DMS 273 treated with DMSO at 0.1 percent for 48 hours (cell line): ENCODE results near the gene RMND5A.

Experiments
- DNase-seq: peaks from one replicate; lab custom pipeline; 2025; lab: John Stamatoyannopoulos, UW

RMND5A gene

DNA sequence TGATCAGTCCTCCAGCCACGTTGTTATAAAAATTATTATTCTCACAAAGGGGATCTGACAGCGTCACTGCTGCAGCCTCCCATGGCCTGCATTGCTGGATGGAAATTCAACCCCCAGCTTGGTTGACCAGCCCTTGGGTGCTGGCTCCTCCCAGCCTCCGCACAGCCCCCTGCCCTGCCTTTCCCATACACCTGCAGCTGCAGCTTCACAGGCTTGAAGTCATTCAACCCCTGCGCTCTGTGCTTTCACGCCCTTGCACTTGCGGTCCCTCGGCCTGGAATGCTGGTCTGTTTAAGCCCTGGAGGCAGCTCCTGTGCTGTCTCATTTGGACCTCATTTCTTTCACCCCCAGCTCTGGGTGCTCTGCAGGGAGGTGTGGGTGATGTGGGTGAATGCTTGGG is 71.5 kb downstream of the RMND5A start:
- no peak for DNase-seq

DNA sequence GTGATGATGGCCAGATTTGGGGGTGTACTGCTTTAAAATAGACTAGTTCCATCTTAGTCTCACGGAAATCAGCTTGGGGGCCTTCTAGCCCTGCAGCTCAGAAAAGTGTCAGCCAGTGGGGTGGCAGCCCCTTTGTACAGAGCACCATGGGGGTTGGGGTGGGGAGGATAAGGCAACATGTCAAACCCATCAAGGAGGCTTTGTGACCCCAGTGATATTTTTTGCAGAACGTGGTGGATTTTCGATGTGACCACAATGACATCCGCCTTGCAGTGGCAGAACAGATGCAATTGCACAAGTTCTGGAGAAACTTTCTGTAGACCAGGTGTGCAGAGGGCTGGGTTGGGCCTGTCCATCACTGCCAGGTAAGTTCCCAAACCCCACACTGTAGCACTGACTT is 73.7 kb downstream of the RMND5A start:
- no peak for DNase-seq

DNA sequence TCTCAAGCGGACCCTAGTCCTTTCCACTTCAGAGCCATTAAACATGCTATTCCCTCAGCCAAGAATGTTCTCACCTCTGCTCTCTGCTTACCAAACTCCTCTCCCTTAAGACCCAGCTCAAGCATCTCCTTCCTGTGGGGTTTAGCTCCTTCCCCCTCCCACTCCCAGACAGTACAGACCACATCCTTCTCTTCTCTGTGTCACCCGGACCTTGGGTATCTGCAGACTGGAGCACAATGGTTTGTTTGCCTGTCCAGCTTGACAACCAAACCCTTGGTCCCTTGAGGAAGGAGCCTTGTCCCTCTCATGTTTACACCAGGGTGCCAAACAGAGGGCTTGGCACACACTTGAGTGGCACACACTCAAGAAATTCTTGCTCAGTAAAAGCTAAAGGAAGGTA is 74.8 kb downstream of the RMND5A start:
- no peak for DNase-seq

DNA sequence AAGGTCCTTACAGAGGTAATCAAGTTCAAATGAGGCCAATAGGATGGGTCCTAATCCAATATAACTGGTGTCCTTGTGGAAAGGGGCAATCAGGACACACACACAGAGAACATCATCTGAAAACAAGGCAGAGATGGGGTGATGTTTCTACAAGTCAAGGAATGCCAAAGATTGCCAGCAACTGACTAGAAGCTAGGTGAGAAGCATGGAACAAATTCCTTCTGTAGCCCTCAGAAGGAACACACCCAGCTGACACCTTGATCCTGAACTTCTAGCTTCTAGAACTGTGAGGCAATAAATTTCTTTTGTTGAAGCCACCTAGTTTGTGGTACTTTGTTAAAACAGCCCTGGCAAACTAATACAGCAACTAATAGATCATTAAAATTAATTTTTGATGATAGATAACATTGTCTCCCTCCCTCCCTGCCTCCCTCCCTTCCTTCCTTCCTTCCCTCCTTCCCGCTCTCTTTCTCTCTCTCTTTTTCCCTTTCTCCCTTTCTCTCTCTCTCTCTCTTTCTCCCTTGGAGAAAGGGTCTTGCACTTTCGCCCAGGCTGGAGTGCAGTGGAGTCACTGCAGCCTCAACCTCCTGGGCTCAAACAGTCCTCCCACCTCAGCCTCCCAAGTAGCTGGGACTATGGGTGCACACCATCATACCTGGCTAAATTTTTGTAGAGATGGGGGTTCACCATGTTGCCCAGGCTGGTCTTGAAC is 80.9 kb downstream of the RMND5A start:
- DNase-seq: no peak

DNA sequence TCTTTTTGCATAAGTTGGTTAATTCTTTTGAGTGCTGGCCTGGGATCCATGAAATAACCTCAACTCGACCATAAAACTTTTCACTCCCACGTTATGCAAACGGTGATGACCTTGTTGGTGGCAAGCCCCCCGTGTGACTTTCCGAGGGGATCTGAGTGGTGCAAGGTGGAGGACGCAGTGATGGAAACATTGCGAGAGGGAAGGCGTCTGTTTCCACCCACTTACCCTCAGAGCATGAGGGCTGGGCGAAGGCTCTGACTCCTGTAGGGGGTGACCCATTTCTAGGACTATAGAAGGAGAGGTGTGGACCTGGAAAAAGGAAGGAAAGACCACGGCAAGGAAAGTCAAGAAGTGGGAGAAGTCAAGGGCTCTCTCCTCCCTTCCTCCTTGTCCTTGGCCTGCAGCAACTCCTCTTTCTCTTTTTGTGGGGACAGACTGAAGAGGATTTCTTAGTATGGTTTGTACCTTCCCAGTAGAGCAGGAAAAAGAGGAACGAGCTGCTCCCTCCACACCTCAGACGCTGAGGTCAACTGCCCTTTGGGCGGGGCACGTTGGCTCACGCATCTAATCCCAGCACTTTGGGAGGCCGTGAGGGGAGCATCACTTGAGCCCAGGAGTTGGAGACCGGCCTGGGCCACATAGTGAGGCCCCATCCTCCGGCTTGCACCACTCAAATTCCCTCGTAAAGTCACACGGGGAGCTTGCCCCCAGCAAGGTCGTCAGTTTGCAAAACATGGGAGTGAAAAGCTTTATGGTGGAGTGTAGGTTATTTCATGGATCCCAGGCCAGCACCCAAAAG is 86.2 kb downstream of the RMND5A start:
- no peak for DNase-seq

DNA sequence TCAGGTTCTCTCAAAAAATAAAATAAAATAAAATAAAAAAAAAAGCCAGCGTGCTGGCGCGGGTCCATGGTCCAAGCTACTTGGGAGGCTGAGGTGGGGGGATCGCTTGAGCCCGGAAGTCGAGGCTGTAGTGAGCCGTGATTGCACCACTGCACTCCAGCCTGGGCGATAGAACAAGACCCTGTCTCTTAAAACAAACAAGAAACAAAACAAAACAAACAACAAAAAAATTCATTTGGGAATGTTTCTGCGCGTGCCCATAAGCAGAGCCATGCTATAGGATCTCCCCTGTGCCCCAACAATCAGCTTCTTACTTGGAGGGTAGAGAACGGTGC is 87.0 kb downstream of the RMND5A start:
- no peak for DNase-seq

DNA sequence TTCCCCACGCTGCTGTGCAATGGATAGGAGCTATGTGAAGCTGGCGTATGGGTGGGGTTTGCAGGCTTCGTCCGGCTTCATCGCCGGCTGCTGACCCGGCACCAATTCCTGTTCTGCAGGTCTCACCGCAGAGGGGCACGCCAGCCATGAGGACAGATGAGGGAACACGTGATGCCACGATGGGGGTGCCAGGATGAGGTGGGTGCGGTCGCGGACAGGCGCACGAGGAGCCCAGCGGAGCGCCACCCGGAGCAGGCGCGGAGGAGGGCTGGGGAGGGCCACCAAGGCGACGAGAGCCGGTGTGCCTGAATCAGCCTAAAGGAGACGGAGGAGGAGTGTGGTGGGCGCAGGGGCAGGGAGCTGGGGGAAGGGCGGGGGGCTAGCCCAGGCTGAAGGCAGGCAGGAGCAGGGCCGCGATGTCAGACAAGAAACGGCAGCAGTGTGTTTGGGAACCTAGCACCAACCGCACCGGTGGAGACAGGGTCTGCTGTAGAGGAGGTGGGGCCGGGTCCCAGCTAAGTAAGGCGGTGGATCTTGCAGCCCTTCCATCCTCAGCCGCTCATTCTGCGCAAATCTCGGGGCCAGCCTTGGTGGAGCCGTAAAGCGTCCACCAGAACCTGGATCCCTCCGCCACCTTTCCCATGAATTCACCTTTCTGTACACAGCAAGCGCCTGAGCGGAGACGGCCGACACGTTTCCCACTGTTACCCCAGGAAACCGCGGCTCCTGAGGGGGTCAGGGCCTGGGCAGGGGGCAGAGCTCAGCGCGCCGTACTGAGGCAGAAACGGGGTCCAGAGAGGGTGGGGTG is 87.6 kb downstream of the RMND5A start:
- DNase-seq: peak; percentile 38

DNA sequence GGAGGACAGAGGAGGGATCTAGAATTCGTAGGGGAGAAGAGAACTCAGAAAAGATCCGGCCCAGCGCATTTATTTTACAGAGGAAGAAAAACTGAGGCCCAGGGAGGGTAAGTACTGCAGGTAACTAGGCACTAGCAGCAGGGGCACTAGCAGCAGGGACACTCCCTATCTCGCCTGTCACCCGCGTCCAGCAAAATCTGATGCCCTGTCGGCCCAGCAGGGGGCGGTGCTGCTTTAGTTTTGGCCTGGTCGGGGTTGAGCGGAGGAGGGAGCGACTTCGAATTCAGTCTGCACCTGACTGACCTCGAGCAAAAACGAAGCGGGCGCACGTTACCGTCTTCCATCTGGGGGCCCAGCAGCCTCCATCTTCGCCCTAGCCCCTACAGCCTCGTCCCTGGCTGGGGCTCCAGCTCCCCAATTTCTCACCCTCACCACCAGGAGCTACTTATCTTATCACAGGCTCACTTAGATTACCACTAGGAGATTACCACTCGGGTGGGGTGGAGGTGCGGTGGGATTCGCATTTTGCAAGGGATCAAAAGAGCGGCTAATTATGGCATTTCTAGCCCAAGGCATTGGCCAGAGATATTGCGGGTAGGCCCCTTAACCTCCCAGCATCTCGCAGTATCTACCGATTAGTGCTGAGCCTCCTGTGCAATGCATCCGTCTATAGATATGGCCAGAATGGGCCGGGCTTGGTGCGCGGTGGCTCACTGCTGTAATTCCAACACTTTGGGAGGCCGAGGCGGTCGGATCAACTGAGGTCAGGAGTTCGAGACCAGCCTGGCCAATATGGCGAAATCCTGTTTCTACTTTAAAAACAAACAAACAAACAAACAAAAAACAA is 88.4 kb downstream of the RMND5A start:
- peak; percentile 67 for DNase-seq

DNA sequence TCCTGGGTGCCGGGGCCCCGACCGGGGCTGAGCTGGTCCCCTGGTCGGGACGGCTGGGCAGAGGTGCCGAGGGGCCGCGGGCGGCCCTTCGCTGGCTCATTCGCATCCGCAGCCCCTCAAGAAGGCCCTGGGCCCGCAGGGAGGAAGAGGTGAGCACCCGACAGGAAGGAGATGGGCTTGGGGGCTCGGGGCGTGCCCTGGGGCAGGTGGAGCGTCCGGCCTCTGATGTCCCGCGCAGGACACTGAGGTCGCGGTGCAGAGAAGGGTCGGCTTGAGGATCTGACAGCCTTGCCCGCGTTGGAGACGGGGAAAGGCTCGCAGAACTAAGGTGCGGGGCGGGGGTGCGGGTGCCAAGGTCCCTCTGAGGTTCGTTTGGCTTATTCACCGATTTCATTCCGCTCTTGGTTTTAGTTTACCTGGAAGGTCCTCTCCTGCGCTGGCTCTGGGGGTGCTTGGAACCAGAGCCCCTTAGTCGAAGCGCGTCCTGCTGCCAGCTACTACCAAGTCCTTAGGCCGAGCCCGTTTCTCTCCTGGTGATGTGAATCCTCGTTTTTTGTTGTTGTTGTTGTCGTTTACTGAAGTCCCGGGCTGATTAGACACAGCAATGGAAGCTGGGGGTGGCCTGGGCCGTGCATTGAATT is 89.5 kb downstream of the RMND5A start:
- no peak for DNase-seq

DNA sequence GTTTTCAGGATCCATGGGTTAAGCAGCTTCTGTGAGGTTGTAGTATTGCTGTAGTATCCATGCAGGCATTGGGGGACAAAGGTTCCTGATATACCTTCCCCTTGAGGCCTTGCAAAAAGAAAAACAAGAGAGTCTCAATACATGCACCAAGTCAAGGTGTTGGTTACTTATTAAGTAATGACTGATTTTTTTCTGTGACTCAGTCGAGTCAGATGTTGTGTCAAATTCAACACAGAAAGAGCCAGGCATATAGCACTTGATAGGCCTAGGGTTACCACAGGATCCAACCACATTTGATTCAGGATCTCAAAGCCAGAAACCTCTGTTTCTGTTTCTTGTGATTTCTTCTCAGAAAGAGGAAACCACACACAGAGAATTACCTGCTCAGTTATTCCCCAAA is 95.5 kb downstream of the RMND5A start:
- DNase-seq: no peak

DNA sequence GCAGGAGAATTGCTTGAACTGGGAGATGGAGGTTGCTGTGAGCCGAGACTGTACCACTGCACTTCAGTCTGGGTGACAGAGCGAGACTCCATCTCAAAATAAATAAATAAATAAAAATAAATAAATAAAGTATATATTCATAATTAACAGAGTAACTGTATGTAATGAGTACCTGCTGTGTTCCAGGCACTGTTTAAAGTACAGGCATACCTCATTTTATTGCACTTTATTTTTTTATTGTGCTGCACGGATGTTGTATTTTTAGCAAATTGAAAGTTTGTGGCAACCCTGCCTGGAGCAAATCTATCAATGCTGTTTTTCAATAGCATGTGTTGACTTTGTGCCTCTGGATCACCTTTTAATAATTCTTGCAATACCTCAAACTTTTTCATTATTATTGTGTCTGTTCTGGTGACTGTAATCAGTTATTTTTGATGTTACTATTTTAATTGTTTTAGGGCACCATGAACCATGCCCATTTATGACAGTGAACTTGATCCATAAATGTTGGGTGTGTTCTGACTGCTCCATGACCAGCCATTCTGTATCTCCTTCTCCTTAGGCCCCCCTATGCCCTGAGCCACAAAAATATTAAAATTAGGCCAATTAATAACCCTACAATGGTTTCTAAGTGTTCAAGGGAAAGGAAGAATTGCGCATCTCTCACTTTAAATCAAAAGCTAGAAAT is 98.2 kb downstream of the RMND5A start:
- DNase-seq: no peak

DNA sequence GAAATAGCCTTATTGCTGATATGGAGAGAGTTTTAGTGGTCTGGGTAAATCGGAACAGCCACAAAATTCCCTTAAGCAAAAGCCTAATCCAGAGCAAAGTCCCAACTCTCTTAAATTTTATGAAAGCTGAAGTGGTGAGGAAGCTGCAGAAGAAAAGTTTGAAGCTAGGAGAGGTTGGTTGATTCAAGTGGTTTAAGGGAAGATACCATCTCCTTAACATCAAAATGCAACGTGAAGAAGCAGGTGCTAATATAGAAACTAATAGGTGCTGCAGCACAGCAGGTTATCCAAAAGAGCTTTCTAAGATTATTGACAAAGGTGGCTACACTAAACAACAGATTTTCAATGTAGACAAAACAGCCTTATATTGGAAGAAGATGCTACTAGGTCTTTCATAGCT is 98.9 kb downstream of the RMND5A start:
- no peak for DNase-seq

DNA sequence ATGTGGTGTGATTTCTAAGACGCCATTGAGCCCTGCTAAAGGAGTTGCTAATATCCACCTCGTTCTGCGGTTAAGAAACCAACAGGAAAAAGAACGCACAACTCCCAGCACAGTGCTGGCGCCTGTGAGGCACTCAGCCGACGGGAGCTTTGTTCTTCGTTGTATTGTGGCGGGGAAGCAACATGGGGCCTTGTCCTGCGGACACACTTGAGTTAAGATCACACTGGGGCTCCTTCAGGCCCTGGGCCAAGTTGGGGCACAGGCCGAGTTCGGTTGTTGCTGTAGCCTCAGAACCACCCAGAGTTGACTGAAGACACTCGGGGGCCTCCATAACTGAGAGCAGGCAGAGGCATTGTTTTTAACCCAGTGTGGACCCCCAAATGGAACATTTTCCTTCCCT is 101.2 kb downstream of the RMND5A start:
- DNase-seq: no peak

DNA sequence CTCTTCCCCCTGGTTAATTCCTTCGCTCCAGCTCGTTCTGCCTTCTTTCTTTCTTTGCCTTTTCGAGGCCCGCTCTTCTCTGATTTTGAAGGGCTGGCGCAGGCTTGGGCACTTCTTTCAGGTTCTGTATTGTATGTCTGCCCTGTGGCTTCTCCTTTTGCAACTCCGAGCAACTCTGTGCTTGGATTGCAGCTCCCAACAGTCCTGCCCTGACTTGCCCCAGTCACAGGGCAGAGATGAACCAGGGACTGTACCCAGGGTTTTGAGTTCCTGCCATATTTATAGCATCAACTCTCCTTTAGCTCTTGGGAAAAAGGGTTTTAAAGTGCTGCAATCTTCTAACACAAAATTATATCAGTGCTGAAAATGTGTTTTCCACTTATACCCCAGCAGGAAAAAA is 101.8 kb downstream of the RMND5A start:
- DNase-seq: no peak

DNA sequence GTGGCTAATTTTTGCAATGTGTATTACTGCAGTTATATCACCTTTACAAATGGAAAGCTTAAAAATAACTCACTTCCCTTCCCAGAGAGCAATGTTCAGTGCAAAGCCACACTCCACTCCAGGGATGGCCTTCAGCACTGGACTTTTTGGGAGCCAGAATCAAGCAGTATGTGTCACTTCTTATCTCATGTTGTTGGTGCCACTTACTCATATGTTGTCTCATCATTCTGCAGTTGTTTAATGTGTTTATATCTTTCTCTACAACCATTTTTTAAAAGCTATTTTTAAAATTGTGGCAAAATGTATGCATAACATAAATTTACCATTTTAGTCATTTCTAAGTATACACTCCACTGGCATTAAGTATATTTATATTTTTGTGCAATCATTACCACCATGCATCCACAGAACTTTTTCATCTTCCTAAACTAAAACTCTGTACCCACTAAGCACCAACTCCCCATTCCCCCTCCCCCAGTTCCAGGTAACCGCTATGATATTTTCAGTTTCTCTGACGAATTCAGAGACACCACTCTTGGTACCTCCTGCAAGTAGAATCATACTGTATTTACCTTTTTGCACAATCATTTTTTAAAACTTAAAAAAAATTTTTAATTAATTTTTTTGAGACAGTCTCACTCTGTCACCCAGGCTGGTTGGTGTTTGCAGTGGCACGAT is 102.7 kb downstream of the RMND5A start:
- DNase-seq: no peak

DNA sequence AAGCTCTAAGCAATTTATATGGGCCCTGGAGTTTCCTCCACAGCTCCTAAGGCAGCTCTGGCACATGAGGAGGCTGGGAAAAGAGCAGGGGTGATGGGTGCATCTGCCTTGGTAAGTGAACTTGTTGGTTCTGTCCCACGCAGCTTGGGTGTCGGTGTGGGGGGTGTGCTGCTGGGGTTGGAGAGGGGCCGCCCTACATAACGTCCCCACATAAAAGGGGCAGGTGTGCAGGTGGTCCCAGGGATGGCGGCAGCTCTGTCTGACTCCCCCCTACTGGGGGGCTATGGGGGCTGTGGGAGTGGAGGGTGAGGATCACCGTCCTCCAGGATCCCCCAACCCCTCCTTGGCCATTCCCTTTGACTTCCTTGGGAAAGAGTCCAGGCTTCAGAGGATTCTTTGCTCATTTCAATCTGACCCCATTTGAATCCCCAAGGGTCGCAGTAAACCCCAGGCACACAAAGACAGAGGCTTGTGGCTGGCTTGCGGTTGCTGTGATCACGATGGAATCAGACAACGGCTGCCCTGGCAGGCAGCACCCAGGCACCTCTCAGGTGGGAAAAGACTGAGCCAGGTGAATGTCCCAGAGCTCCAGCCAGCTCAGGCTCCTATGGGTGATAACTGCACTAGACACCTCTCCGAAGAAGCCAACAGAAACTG is 105.1 kb downstream of the RMND5A start:
- DNase-seq: no peak

DNA sequence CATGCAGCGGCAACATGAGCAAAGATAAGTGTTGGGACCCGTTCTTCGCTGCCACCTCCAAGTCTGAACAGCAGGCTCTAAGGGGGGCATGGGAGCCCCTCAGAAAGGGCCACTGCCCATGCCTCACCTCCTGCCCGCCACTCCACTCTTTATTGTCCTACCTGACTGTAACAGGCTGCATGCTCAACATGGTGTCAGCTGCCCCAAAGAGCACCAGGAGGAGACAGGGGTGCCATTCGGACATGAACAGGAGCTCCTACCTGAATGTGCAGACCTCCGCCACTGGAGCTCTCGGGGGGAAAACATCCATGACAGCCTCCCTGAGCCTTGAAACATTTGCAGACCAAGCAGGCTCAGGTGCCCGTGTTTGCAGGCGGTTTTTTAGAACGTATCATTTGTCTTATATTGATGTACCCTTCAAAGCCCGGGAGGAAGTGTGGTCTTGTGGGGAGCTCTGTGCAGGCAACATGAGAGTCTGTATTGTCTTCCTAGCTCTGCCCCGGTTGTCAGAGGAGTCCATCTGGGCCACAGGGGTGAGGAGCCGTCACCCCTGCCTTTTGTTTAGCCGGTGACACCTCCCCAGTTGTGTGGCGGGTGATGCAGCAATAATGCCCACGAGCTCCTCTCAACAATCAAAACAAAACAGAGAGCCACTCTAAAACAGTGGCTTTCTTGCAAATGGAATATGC is 105.7 kb downstream of the RMND5A start:
- DNase-seq: no peak

DNA sequence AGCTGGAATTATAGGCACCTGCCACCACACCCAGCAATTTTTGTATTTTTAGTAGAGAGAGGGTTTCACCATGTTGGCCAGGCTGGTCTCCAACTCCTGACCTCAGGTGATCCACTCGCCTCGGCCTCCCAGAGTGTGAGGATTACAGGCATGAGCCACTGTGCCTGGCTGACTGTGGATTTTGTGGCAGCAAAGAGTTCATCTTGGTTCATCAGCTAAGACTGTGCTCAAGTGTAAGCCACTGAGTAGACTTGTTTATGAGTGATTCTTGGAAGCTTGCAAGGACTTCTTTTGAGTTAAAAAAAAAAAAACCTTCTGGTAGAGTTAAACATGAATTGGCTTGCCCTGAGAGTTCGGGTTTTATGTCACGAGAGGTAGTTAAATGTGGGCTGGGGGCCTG is 106.9 kb downstream of the RMND5A start:
- DNase-seq: no peak
